Neural progenitor cell (in vitro differentiated cells): Measurements from ENCODE around the gene TRIO. TPM values are rescaled to one million over a fixed set of nuclear protein-coding genes. Genes with fewer than 3 reads are reported as not detected.
A peak's percentile ranks its signal among the peaks of the same experiment; 100 is the strongest.

Experiments used
- DNase-seq: peaks from one replicate; pipeline ENCODE4 v3.0.0-alpha.2; 2016; ENCODE audit warnings: low spot score
- H2AFZ ChIP-seq: fragments of 200-600 bp; sonication (generic); replicated peaks from 2 replicates; pipeline ENCODE4 v1.6.1; 2016; ENCODE audit warnings: antibody characterized with exemption
- H3F3A ChIP-seq: fragments of 200-600 bp; sonication (generic); 2 replicates; pipeline ENCODE4 v1.6.1; 2016; ENCODE audit warnings: antibody characterized with exemption, low read depth
- H3K27ac ChIP-seq: fragments of 200-600 bp; sonication (generic); 2 replicates; pipeline ENCODE4 v1.5.1; 2016; ENCODE audit warnings: mild to moderate bottlenecking
- H3K27me3 ChIP-seq: fragments of 200-600 bp; sonication (generic); 2 replicates; pipeline ENCODE4 v1.6.1; 2016; ENCODE audit warnings: mild to moderate bottlenecking, moderate library complexity
- H3K36me3 ChIP-seq: fragments of 200-600 bp; sonication (generic); 2 replicates; pipeline ENCODE4 v1.5.1; 2016
- H3K4me1 ChIP-seq: fragments of 200-600 bp; sonication (generic); 2 replicates; pipeline ENCODE4 v1.6.1; 2016; ENCODE audit warnings: mixed run types
- H3K4me2 ChIP-seq: fragments of 200-600 bp; sonication (generic); 2 replicates; pipeline ENCODE4 v1.6.1; 2016
- H3K4me3 ChIP-seq: fragments of 200-600 bp; sonication (generic); 2 replicates; pipeline ENCODE4 v1.5.1; 2016
- H3K79me2 ChIP-seq: fragments of 200-600 bp; sonication (generic); 2 replicates; pipeline ENCODE4 v1.6.1; 2016; ENCODE audit warnings: low read depth
- H3K9ac ChIP-seq: fragments of 200-600 bp; sonication (generic); 2 replicates; pipeline ENCODE4 v1.6.1; 2016
- H3K9me3 ChIP-seq: fragments of 200-600 bp; sonication (generic); 2 replicates; pipeline ENCODE4 v1.5.1; 2016; ENCODE audit warnings: low read depth
- H4K20me1 ChIP-seq: fragments of 200-600 bp; sonication (generic); 2 replicates; pipeline ENCODE4 v1.6.1; 2016; ENCODE audit warnings: low read depth
- H3K27ac Mint-ChIP-seq: 3 replicates; pipeline ENCODE4 v1.8.0; 2021; ENCODE audit warnings: mixed read lengths
- H3K27me3 Mint-ChIP-seq: 2 replicates; pipeline ENCODE4 v1.8.0; 2022; ENCODE audit warnings: low read depth, mild to moderate bottlenecking, inconsistent platforms, moderate library complexity, mixed read lengths; ENCODE audit not compliant: insufficient read depth
- H3K36me3 Mint-ChIP-seq: 3 replicates; pipeline ENCODE4 v1.8.0; 2021; ENCODE audit warnings: mixed read lengths
- H3K4me1 Mint-ChIP-seq: 3 replicates; pipeline ENCODE4 v1.8.0; 2021; ENCODE audit warnings: mixed read lengths
- H3K4me3 Mint-ChIP-seq: 3 replicates; pipeline ENCODE4 v1.8.0; 2021; ENCODE audit warnings: mild to moderate bottlenecking, moderate library complexity, mixed read lengths
- H3K9me3 Mint-ChIP-seq: 3 replicates; pipeline ENCODE4 v1.8.0; 2020; ENCODE audit warnings: mixed read lengths
- EZH2 ChIP-seq: fragments of 200-600 bp; sonication (generic); IDR thresholded peaks from 2 replicates; pipeline ENCODE4 v1.6.1; 2017; ENCODE audit warnings: antibody characterized with exemption, mild to moderate bottlenecking, moderate library complexity
- EZH2phosphoT487 ChIP-seq: fragments of 200-600 bp; sonication (generic); IDR thresholded peaks from 2 replicates; pipeline ENCODE4 v1.6.1; 2017; ENCODE audit warnings: antibody characterized with exemption
- total RNA-seq: library from RNA; depleted of rRNA; stranded (reverse); fragments of >200 nt; gene quantifications from 2 replicates; pipeline ENCODE4 v1.2.3, GENCODE V29; 2015; ENCODE audit warnings: low replicate concordance
- TF ChIP-seq, protein P1 (sequence below): fragments of 200-600 bp; sonication (generic); IDR thresholded peaks from 2 replicates; pipeline ENCODE4 v1.5.1; 2017; ENCODE audit warnings: antibody characterized with exemption, mild to moderate bottlenecking

Gene TRIO
- total RNA-seq, 1 donor from 2014 or later: 84.7 TPM

DNA sequence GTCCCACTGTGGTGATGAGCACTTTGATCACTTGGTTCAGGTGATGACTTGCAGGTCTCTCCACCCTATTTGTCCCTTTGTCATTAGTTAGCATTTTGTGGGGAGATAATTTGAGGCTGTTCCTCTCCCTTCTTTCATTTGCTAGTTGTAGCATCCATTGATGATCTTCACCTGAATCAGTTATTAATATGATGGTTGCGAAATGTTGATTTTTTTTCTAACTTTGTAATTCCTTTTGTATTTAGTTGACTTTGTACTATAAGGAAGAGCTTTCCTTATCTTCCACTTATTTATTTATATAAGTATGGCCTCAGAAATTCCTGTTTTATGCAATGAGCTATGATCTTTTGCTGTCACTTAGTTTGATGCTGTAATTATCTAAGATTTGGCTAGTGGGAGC is 12.6 kb downstream of the TRIO start:
- Histone ChIP-seq H3K4me2 (no peak overlapping the region), H3K36me3 (no peaks in the 10 kb centered on the region), H2AFZ (no peak overlapping the region), H3K79me2 (peaks cover 100% of the 10 kb centered on the region), H3K27ac (no peak overlapping the region), H3F3A (peaks cover 8% of the 10 kb centered on the region), H3K4me1 (peaks cover 39% of the 10 kb centered on the region), H3K27me3 (no peaks in the 10 kb centered on the region), H4K20me1 (peaks cover 98% of the 10 kb centered on the region), H3K9ac (no peak overlapping the region), H3K9me3 (no peaks in the 10 kb centered on the region), H3K4me3 (no peak overlapping the region)
- Mint-ChIP-seq H3K9me3 (peaks cover 12% of the 10 kb centered on the region), H3K27ac (no peak overlapping the region), H3K36me3 (peaks cover 16% of the 10 kb centered on the region), H3K4me3 (no peak overlapping the region), H3K27me3 (no peaks in the 10 kb centered on the region), H3K4me1 (peaks cover 44% of the 10 kb centered on the region)
- TF ChIP-seq EZH2 (no peak), EZH2phosphoT487 (no peak)
- TF ChIP-seq, protein P1, sequence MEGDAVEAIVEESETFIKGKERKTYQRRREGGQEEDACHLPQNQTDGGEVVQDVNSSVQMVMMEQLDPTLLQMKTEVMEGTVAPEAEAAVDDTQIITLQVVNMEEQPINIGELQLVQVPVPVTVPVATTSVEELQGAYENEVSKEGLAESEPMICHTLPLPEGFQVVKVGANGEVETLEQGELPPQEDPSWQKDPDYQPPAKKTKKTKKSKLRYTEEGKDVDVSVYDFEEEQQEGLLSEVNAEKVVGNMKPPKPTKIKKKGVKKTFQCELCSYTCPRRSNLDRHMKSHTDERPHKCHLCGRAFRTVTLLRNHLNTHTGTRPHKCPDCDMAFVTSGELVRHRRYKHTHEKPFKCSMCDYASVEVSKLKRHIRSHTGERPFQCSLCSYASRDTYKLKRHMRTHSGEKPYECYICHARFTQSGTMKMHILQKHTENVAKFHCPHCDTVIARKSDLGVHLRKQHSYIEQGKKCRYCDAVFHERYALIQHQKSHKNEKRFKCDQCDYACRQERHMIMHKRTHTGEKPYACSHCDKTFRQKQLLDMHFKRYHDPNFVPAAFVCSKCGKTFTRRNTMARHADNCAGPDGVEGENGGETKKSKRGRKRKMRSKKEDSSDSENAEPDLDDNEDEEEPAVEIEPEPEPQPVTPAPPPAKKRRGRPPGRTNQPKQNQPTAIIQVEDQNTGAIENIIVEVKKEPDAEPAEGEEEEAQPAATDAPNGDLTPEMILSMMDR: no peak
- no peak for DNase-seq

DNA sequence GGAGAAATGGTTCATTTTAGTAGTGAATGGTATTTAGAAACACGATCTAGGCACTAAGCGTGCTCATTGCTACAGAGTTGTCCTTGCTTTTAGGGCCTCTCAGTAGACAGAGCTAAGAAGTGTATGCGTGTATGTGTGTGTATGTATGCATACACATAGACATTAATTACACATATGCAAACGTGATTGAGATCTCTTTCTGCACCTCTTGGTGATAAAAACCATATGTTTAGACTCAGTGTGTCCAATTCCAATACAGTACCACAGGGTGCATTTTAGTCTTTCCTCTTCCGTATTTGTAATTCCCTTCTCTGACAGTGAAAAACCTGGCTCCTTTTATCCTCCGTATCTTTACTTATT is 13.1 kb downstream of the TRIO start:
- H3K27me3 Mint-ChIP-seq: no peaks in the 10 kb centered on the region
- H3K9me3 Mint-ChIP-seq: peaks cover 16% of the 10 kb centered on the region
- TF ChIP-seq EZH2phosphoT487: no peak
- TF ChIP-seq, protein P1: no peak
- no peak overlapping the region for H3K27ac Mint-ChIP-seq
- Histone ChIP-seq H3K36me3 (no peaks in the 10 kb centered on the region), H3K79me2 (peaks cover 100% of the 10 kb centered on the region), H3K27ac (no peak overlapping the region), H4K20me1 (peaks cover 96% of the 10 kb centered on the region), H3K9ac (no peak overlapping the region), H3K27me3 (no peaks in the 10 kb centered on the region), H3K9me3 (no peaks in the 10 kb centered on the region), H3F3A (peaks cover 8% of the 10 kb centered on the region), H3K4me1 (peaks cover 39% of the 10 kb centered on the region), H3K4me3 (no peak overlapping the region), H3K4me2 (peak overlapping the region; percentile 47), H2AFZ (no peak overlapping the region)
- H3K4me1 Mint-ChIP-seq: peaks cover 42% of the 10 kb centered on the region
- DNase-seq: no peak
- no peak overlapping the region for H3K4me3 Mint-ChIP-seq
- H3K36me3 Mint-ChIP-seq: peaks cover 18% of the 10 kb centered on the region

DNA sequence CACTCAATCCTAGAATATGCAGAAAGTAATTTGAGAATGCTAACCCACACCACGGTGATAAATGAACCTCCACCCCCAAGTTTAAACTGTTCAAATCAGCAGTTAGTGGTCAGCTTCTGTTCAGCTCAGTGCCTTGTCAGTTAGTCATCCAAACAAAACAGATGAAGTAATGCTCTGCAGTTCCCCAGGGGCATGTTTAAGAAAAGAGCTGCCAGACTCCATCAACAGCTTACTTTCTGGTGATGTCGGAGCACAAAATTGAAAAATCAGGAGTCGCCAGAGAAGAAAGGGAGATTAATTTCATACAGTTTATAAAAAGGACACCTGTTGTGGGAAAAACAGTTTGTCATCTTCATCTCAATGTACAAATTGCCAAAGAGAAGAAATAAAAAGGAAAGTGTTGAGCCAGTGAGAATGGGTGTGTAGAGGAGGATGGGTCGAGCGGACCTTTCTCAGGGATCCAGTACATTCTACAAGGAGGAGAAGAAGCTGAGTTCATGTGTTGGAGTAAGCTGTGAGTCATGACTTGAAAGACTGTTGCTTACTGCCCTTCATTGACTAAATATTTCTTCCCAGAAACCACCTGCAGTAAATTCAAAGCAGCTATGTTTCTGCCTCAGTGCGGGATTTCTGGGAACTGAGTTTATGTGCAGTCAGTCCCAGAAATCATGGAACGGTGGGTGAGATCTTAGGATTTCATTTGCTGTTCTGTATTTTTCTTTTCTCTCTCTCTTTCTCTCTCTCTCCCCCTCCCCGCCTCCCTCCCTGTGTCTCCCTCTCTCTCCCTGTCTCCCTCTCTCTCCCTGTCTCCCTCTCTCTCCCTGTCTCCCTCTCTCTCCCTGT is 13.7 kb downstream of the TRIO start:
- no peak for DNase-seq
- Histone ChIP-seq H3K4me1 (peaks cover 39% of the 10 kb centered on the region), H3F3A (peaks cover 8% of the 10 kb centered on the region), H2AFZ (no peak overlapping the region), H3K4me3 (no peak overlapping the region), H3K27ac (no peak overlapping the region), H3K9ac (no peak overlapping the region), H3K79me2 (peaks cover 100% of the 10 kb centered on the region), H3K4me2 (peak overlapping the region; percentile 47), H3K27me3 (no peaks in the 10 kb centered on the region), H4K20me1 (peaks cover 93% of the 10 kb centered on the region), H3K9me3 (no peaks in the 10 kb centered on the region), H3K36me3 (no peaks in the 10 kb centered on the region)
- H3K27me3 Mint-ChIP-seq: no peaks in the 10 kb centered on the region
- peaks cover 19% of the 10 kb centered on the region for H3K9me3 Mint-ChIP-seq
- no peak overlapping the region for H3K27ac Mint-ChIP-seq
- H3K36me3 Mint-ChIP-seq: peaks cover 20% of the 10 kb centered on the region
- no peak overlapping the region for H3K4me3 Mint-ChIP-seq
- H3K4me1 Mint-ChIP-seq: peaks cover 40% of the 10 kb centered on the region
- TF ChIP-seq EZH2phosphoT487 (no peak), EZH2 (no peak)
- TF ChIP-seq, protein P1: no peak
